Panc1 (cell line): ENCODE results near the gene TEX26. TPM values are rescaled to one million over a fixed set of nuclear protein-coding genes. Genes with fewer than 3 reads are reported as not detected.

Experiments used
- ATAC-seq: fragments of 200-7000 bp; cut with Tn5 transposase; 2 replicates; pipeline ENCODE4 v1.9.1; 2020; ENCODE audit warnings: mild to moderate bottlenecking, moderate library complexity
- BruUV-seq: library from RNA; stranded (reverse); fragments of 400-500 nt; replicated peaks from 2 replicates; lab custom pipeline; 2021; lab: Mats Ljungman, UMichigan
- CTCF ChIA-PET: fragments of 300-600 bp; sonication (Branson Sonifier 250); formaldehyde crosslinking; loops from one replicate; lab custom pipeline; 2022; ENCODE audit warnings: antibody characterized with exemption; lab: Charles Lee
- POLR2A ChIA-PET: fragments of 300-600 bp; sonication (Branson Sonifier 250); formaldehyde crosslinking; loops from one replicate; lab custom pipeline; 2022; ENCODE audit warnings: antibody characterized with exemption; lab: Charles Lee
- DNase-seq: peaks from one replicate; pipeline ENCODE4 v3.0.0-alpha.2; 2010; ENCODE audit warnings: low read depth, low spot score
- H3K27ac ChIP-seq: 2 replicates; pipeline ENCODE4 v1.5.1; 2011; ENCODE audit warnings: mild to moderate bottlenecking, low read length, inconsistent platforms
- H3K27me3 ChIP-seq: fragments of 200-500 bp; sonication (Bioruptor generic); 2 replicates; pipeline ENCODE4 v1.6.0; 2014; ENCODE audit warnings: low read length, inconsistent platforms; ENCODE audit not compliant: control insufficient read depth, insufficient read depth
- H3K36me3 ChIP-seq: fragments of 200-500 bp; sonication (Bioruptor generic); 2 replicates; pipeline ENCODE4 v1.5.1; 2014; ENCODE audit warnings: inconsistent platforms, mild to moderate bottlenecking, low read length, moderate library complexity; ENCODE audit not compliant: control insufficient read depth, insufficient read depth
- H3K4me1 ChIP-seq: 2 replicates; pipeline ENCODE4 v1.5.1; 2011; ENCODE audit warnings: inconsistent platforms, mild to moderate bottlenecking, low read length, moderate library complexity; ENCODE audit not compliant: control insufficient read depth, insufficient read depth
- H3K4me3 ChIP-seq, 2 experiments: 2 replicates each; pipeline ENCODE4 v1.5.1; 2011 to 2012; ENCODE audit warnings: low read depth in 2 of 2, low read length in 2 of 2, mild to moderate bottlenecking in 2 of 2, inconsistent platforms in 1 of 2, moderate library complexity in 1 of 2
- H3K9me3 ChIP-seq: fragments of 200-500 bp; sonication (Bioruptor generic); 2 replicates; pipeline ENCODE4 v1.5.1; 2014; ENCODE audit warnings: low read depth, mild to moderate bottlenecking, inconsistent platforms, low read length, moderate library complexity; ENCODE audit not compliant: control insufficient read depth, insufficient read depth
- POLR2AphosphoS5 ChIP-seq: IDR thresholded peaks from 2 replicates; pipeline ENCODE4 v1.6.1; 2012; ENCODE audit warnings: mild to moderate bottlenecking, low read depth, low read length, moderate library complexity
- SIN3A ChIP-seq: IDR thresholded peaks from 2 replicates; pipeline ENCODE4 v1.6.1; 2012; ENCODE audit warnings: low read depth, mild to moderate bottlenecking, low read length, moderate library complexity, borderline replicate concordance; ENCODE audit not compliant: insufficient read depth
- TCF7L2 ChIP-seq: IDR thresholded peaks from 2 replicates; pipeline ENCODE4 v1.6.1; 2011; ENCODE audit warnings: mild to moderate bottlenecking, low read depth, low read length, inconsistent platforms
- in situ Hi-C: cut with HindIII; loops from 2 replicates; pipeline ENCODE4 v1.10.0; 2016; ENCODE audit warnings: low sequenced_read_pairs, low pct_unique_long_range_greater_than_20kb
- intact Hi-C: fragments of 100-400 bp; cut with micrococcal nuclease; formaldehyde crosslinking; loops from one replicate; pipeline ENCODE4 v1.10.0; 2022; ENCODE audit not compliant: unreplicated experiment
- total RNA-seq: library from RNA; stranded (reverse); gene quantifications from one replicate; pipeline ENCODE4 v1.2.1, GENCODE V29; 2021; ENCODE audit not compliant: unreplicated experiment
- TF ChIP-seq, protein P1 (sequence below), 2 experiments: IDR thresholded peaks; 2 replicates each; pipeline ENCODE4 v1.6.1; 2011 to 2012; ENCODE audit warnings: low read depth in 2 of 2, control low read depth in 1 of 2, low read length in 1 of 2, mild to moderate bottlenecking in 1 of 2, moderate library complexity in 1 of 2; ENCODE audit not compliant: insufficient read depth in 1 of 2
- TF ChIP-seq, protein P2 (sequence below): fragments of 450-650 bp; IDR thresholded peaks from 2 replicates; pipeline ENCODE4 v1.5.1; 2017; ENCODE audit warnings: mild to moderate bottlenecking

The TEX26 gene
- total RNA-seq, 1 experiment from 2014 or later: not detected

DNA sequence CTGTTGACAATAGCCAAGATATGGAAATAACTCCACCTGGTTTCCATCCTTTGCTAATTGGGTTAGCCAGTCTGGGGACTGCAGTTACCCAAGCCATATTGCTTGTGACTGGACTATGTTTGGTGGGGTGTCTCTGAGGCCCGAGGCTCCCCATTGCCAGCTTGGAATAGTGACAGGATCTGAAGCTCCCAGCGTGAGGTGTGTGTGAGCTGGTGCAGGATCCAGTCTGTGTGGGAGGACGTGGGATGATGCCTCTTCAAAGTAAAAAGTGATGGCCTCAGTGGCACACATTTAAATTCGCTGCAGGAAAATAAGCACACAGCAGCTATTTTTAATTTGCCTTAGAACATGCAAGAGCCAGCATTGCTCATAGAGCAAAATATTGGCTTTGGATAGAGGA, 75.0 kb downstream of the TEX26 start:
- in situ Hi-C loops (no loop called here), intact Hi-C loops (no loop called here)
- DNase-seq (no peak), ATAC-seq (no peak)
- Histone ChIP-seq H3K9me3 (no peaks in the 10 kb centered on the region), H3K4me3 (no peak overlapping the region), H3K36me3 (no peaks in the 10 kb centered on the region), H3K4me1 (no peaks in the 10 kb centered on the region), H3K27ac (no peak overlapping the region), H3K27me3 (no peaks in the 10 kb centered on the region)
- CTCF ChIA-PET: no interaction called here
- no TSS peak for BruUV-seq
- TF ChIP-seq POLR2AphosphoS5 (no peak), TCF7L2 (no peak)
- POLR2A ChIA-PET: no interaction called here

DNA sequence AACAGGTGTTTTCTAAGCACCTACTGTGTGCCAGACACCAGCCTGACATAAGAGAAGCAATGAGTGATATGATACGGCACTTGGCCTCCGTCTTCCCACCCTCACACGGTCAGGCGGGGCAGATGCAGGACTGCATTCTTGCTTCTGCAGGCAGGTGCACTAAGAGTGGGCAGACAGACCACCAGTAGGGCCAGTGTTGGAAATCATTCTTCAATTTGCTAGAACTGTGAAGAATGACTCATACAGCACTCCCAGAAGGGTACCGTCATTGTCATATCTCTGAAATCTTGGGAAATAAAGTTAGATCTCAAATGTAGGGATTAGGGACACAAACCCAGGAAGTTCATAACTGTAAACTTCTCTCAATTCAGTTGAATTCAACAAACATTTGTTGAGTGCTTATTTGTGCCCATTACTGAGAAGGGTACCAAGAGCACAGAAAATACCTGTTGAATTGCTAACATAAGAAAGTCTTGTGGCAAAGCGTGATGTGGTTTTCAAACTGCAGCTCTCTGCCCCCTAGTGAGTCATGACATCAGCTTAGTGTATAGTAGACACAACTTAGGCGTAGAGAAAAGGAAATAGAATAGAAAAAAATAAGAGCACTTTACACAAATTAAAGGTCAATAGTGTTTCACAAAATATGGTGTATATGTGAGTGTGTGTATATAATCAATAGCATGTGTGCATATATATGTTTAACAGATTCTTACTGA, 76.1 kb downstream of the TEX26 start:
- TF ChIP-seq, protein P1, sequence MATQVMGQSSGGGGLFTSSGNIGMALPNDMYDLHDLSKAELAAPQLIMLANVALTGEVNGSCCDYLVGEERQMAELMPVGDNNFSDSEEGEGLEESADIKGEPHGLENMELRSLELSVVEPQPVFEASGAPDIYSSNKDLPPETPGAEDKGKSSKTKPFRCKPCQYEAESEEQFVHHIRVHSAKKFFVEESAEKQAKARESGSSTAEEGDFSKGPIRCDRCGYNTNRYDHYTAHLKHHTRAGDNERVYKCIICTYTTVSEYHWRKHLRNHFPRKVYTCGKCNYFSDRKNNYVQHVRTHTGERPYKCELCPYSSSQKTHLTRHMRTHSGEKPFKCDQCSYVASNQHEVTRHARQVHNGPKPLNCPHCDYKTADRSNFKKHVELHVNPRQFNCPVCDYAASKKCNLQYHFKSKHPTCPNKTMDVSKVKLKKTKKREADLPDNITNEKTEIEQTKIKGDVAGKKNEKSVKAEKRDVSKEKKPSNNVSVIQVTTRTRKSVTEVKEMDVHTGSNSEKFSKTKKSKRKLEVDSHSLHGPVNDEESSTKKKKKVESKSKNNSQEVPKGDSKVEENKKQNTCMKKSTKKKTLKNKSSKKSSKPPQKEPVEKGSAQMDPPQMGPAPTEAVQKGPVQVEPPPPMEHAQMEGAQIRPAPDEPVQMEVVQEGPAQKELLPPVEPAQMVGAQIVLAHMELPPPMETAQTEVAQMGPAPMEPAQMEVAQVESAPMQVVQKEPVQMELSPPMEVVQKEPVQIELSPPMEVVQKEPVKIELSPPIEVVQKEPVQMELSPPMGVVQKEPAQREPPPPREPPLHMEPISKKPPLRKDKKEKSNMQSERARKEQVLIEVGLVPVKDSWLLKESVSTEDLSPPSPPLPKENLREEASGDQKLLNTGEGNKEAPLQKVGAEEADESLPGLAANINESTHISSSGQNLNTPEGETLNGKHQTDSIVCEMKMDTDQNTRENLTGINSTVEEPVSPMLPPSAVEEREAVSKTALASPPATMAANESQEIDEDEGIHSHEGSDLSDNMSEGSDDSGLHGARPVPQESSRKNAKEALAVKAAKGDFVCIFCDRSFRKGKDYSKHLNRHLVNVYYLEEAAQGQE (IDR thresholded peaks at IDR 0.05; ENCODE audit: insufficient read depth in 1 of 2, low read depth in 2 of 2, low read length in 1 of 2): no peak
- TF ChIP-seq TCF7L2: no peak
- in situ Hi-C loops: no loop called here
- H3K36me3 ChIP-seq: no peaks in the 10 kb centered on the region
- BruUV-seq: no TSS peak
- H3K4me1 ChIP-seq: no peaks in the 10 kb centered on the region
- no peak overlapping the region for H3K4me3 ChIP-seq
- ChIA-PET CTCF (no interaction called here), POLR2A (no interaction called here)
- intact Hi-C loops: no loop called here
- no peak for DNase-seq
- no peaks in the 10 kb centered on the region for H3K9me3 ChIP-seq
- H3K27ac ChIP-seq: no peak overlapping the region
- no peak for ATAC-seq
- H3K27me3 ChIP-seq: no peaks in the 10 kb centered on the region

DNA sequence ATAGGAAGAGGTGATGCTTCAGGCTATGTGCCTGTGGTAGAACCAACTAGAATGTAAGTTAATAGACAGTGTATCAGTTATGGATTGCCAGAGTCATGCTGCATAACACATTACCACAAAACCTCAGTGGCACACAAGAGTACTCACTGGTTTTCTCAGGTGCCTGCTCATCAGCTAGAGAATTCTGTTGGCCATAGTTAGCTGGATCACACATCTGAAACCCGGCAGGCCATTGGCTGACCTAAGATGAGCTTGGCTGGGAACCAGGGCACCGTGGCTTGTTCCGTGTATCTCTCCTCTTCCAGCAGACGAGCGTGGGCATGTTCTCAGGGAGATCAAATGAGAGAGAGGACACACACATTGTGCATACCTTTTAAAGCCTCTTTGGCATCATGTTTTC, 76.7 kb downstream of the TEX26 start:
- H3K4me1 ChIP-seq: no peaks in the 10 kb centered on the region
- CTCF ChIA-PET: no interaction called here
- in situ Hi-C loops: no loop called here
- no peak overlapping the region for H3K27ac ChIP-seq
- no peak for TF ChIP-seq POLR2AphosphoS5
- TF ChIP-seq, protein P1 (IDR thresholded peaks at IDR 0.05; ENCODE audit: insufficient read depth in 1 of 2, low read depth in 2 of 2, low read length in 1 of 2): no peak
- TF ChIP-seq, protein P2, sequence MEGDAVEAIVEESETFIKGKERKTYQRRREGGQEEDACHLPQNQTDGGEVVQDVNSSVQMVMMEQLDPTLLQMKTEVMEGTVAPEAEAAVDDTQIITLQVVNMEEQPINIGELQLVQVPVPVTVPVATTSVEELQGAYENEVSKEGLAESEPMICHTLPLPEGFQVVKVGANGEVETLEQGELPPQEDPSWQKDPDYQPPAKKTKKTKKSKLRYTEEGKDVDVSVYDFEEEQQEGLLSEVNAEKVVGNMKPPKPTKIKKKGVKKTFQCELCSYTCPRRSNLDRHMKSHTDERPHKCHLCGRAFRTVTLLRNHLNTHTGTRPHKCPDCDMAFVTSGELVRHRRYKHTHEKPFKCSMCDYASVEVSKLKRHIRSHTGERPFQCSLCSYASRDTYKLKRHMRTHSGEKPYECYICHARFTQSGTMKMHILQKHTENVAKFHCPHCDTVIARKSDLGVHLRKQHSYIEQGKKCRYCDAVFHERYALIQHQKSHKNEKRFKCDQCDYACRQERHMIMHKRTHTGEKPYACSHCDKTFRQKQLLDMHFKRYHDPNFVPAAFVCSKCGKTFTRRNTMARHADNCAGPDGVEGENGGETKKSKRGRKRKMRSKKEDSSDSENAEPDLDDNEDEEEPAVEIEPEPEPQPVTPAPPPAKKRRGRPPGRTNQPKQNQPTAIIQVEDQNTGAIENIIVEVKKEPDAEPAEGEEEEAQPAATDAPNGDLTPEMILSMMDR: no peak
- TF ChIP-seq SIN3A: no peak
- no peak for TF ChIP-seq TCF7L2
- intact Hi-C loops: no loop called here
- DNase-seq: no peak
- no peak overlapping the region for H3K4me3 ChIP-seq
- no peaks in the 10 kb centered on the region for H3K27me3 ChIP-seq
- no peaks in the 10 kb centered on the region for H3K36me3 ChIP-seq
- no TSS peak for BruUV-seq
- ATAC-seq: no peak
- POLR2A ChIA-PET: no interaction called here
- H3K9me3 ChIP-seq: no peaks in the 10 kb centered on the region
